GM12891 (cell line): ENCODE data around the gene TRIM63.
"Not testable (repeated sequence)": the region's sequence is repeated elsewhere in the genome, so short reads cannot be mapped to it uniquely, and the experiment has no call there.

Experiments used
- DNase-seq: peaks from one replicate; pipeline ENCODE4 v3.0.0; 2011; ENCODE audit warnings: low spot score; ENCODE audit not compliant: insufficient read length
- FAIRE-seq: peaks from 2 replicates; lab custom pipeline; 2011; peaks lifted over from hg19 to GRCh38; lab: Jason Lieb, UNC
- PAX5 ChIP-seq: IDR thresholded peaks from 2 replicates; pipeline ENCODE4 v1.6.1; 2011; ENCODE audit warnings: low read length, moderate library complexity, mild to moderate bottlenecking; ENCODE audit not compliant: insufficient read depth, severe bottlenecking
- POLR2A ChIP-seq: IDR thresholded peaks from 2 replicates; pipeline ENCODE4 v1.6.1; 2011; ENCODE audit warnings: low read depth, low read length, control low read depth
- POLR2AphosphoS5 ChIP-seq: IDR thresholded peaks from 2 replicates; pipeline ENCODE4 v1.6.1; 2011; ENCODE audit warnings: low read depth, low read length, control low read depth
- POU2F2 ChIP-seq: IDR thresholded peaks from 2 replicates; pipeline ENCODE4 v1.6.1; 2011; ENCODE audit warnings: low read depth, mild to moderate bottlenecking, control low read depth, low read length, moderate library complexity
- SPI1 ChIP-seq: IDR thresholded peaks from 2 replicates; pipeline ENCODE4 v1.6.1; 2011; ENCODE audit warnings: low read depth, low read length, control low read depth
- TAF1 ChIP-seq: IDR thresholded peaks from 2 replicates; pipeline ENCODE4 v1.6.1; 2011; ENCODE audit warnings: low read depth, low read length, control low read depth

The TRIM63 gene

GRCh38 chr1:26099780-26100179 is 32.4 kb upstream of the TRIM63 start:
- TF ChIP-seq POLR2A (no peak), POLR2AphosphoS5 (no peak), SPI1 (no peak), TAF1 (no peak), POU2F2 (no peak), PAX5 (no peak)
- FAIRE-seq = no peak
- DNase-seq = no peak

GRCh38 chr1:26098602-26099001 is 31.2 kb upstream of the TRIM63 start:
- DNase-seq (no peak), FAIRE-seq (no peak)
- TF ChIP-seq PAX5 (no peak), POLR2A (no peak), SPI1 (no peak), POU2F2 (no peak), TAF1 (no peak), POLR2AphosphoS5 (no peak)

GRCh38 chr1:26097696-26098095 is 30.3 kb upstream of the TRIM63 start:
- TF ChIP-seq PAX5 (no peak), POLR2A (no peak), POU2F2 (no peak)
- DNase-seq = no peak
- FAIRE-seq = no peak

GRCh38 chr1:26096471-26096870 is 29.0 kb upstream of the TRIM63 start:
- TF ChIP-seq TAF1 = no peak
- no peak for TF ChIP-seq POU2F2
- TF ChIP-seq SPI1 = no peak
- no peak for TF ChIP-seq PAX5
- no peak for TF ChIP-seq POLR2A
- no peak for TF ChIP-seq POLR2AphosphoS5
- FAIRE-seq (no peak), DNase-seq (no peak)

- no peak for DNase-seq
- no peak for TF ChIP-seq PAX5
- TF ChIP-seq TAF1 = no peak
- TF ChIP-seq POU2F2 = no peak
- TF ChIP-seq SPI1 = no peak
- no peak for TF ChIP-seq POLR2AphosphoS5
- TF ChIP-seq POLR2A = no peak
- FAIRE-seq = no peak
Observed at GRCh38 chr1:26094677-26095383, 27.4 kb upstream of the TRIM63 start.

- FAIRE-seq (no peak), DNase-seq (no peak)
- TF ChIP-seq TAF1 (no peak), POLR2AphosphoS5 (no peak), PAX5 (no peak), POLR2A (no peak), SPI1 (no peak), POU2F2 (no peak)
Observed at GRCh38 chr1:26094076-26094669, 26.7 kb upstream of the TRIM63 start.

- not testable (repeated sequence) for FAIRE-seq, DNase-seq
Observed at GRCh38 chr1:26093569-26093968, 26.1 kb upstream of the TRIM63 start.

- TF ChIP-seq TAF1 = no peak
- TF ChIP-seq PAX5 = no peak
- no peak for TF ChIP-seq POLR2AphosphoS5
- TF ChIP-seq POU2F2 = no peak
- no peak for TF ChIP-seq SPI1
- no peak for TF ChIP-seq POLR2A
- FAIRE-seq (no peak), DNase-seq (no peak)
Observed at GRCh38 chr1:26092422-26092821, 25.0 kb upstream of the TRIM63 start.

- DNase-seq (no peak), FAIRE-seq (no peak)
- TF ChIP-seq POLR2AphosphoS5 (no peak), TAF1 (no peak), POU2F2 (no peak), PAX5 (no peak), POLR2A (no peak), SPI1 (no peak)
Observed at GRCh38 chr1:26090893-26091292, 23.5 kb upstream of the TRIM63 start.

GRCh38 chr1:26089125-26089524 is 21.7 kb upstream of the TRIM63 start:
- no peak for TF ChIP-seq POU2F2
- no peak for TF ChIP-seq POLR2A
- no peak for TF ChIP-seq TAF1
- no peak for TF ChIP-seq SPI1
- no peak for TF ChIP-seq PAX5
- no peak for TF ChIP-seq POLR2AphosphoS5
- no peak for DNase-seq
- no peak for FAIRE-seq
